Aorta (tissue), 5 donors: ENCODE data around the gene PAXIP1. TPM values are rescaled to one million over a fixed set of nuclear protein-coding genes. Genes with fewer than 3 reads are reported as not detected.
"Not testable (repeated sequence)": the region's sequence is repeated elsewhere in the genome, so short reads cannot be mapped to it uniquely, and the experiment has no call there.

Source experiments
- ATAC-seq: fragments of 200-7000 bp; cut with Tn5 transposase; one replicate; pipeline ENCODE4 v1.9.1; 2022; ENCODE audit warnings: moderate library complexity; ENCODE audit not compliant: low FRiP score
- DNase-seq, 2 donors: peaks; one replicate each; pipeline ENCODE4 v3.0.0-alpha.2; 2020
- H3K27ac ChIP-seq, 2 donors: one replicate each; pipeline ENCODE4 v1.5.1; 2013; ENCODE audit warnings: low read length in 2 of 2, mild to moderate bottlenecking in 2 of 2, moderate library complexity in 2 of 2, control low read depth in 1 of 2, inconsistent platforms in 1 of 2, low read depth in 1 of 2
- H3K27me3 ChIP-seq, 2 donors: one replicate each; pipeline ENCODE4 v1.6.1; 2013; ENCODE audit warnings: control low read depth in 1 of 2, low read length in 1 of 2, mild to moderate bottlenecking in 1 of 2, moderate library complexity in 1 of 2; ENCODE audit not compliant: insufficient read depth in 2 of 2, control insufficient read depth in 1 of 2
- H3K36me3 ChIP-seq, 2 donors: one replicate each; pipeline ENCODE4 v1.6.1; 2013; ENCODE audit warnings: control low read depth in 1 of 2, low read length in 1 of 2, mild to moderate bottlenecking in 1 of 2; ENCODE audit not compliant: insufficient read depth in 2 of 2, control insufficient read depth in 1 of 2
- H3K4me1 ChIP-seq, 2 donors: one replicate each; pipeline ENCODE4 v1.6.1; 2013; ENCODE audit warnings: low read length in 2 of 2, control low read depth in 1 of 2, mild to moderate bottlenecking in 1 of 2, moderate library complexity in 1 of 2; ENCODE audit not compliant: insufficient read depth in 2 of 2, control insufficient read depth in 1 of 2
- H3K4me3 ChIP-seq, 2 donors: one replicate each; pipeline ENCODE4 v1.5.1; 2013; ENCODE audit warnings: low read length in 2 of 2, control low read depth in 1 of 2, mild to moderate bottlenecking in 1 of 2
- H3K9me3 ChIP-seq: one replicate; pipeline ENCODE4 v1.6.1; 2013; ENCODE audit warnings: mild to moderate bottlenecking, low read length; ENCODE audit not compliant: control insufficient read depth
- WGBS, 2 donors: extraction: QIAGEN DNeasy Blood & Tissue Kit; methylation state at CpG; one replicate each; pipeline ENCODE4 v1.1.7; 2013; 5-methylcytosine and 5-hydroxymethylcytosine counted together
- intact Hi-C, 2 donors: fragments of 100-400 bp; cut with DNase I; formaldehyde crosslinking; loops; one replicate each; pipeline versions ENCODE4 v1.14.2 to v1.15.0; 2022
- polyA plus RNA-seq, 2 donors: library from polyadenylated mRNA; stranded (reverse); fragments of 200-250 nt; gene quantifications; one replicate each; pipeline ENCODE4 v1.2.3, GENCODE V29; 2013
- total RNA-seq, 2 donors: library from RNA; stranded (reverse); fragmentation: NEBNext Ultra II Directional; extraction: Animal tissue kit (Norgen Biotek cat#: 25700); gene quantifications; one replicate each; pipeline ENCODE4 v1.2.1, GENCODE V29; 2021
- donor health status: healthy with polysubstance abuse.
- donor health status: Bipolar disorder and iron deficiency.
- donor health status: DM: no; HTN: no; CAD: no.
- donor health status: DM: no; HTN: no; CAD: no.
- donor health status: DM: yes; HTN: yes; CAD: no.

Gene PAXIP1
- total and polyA plus RNA-seq, 4 donors, result 3.4 to 12.2 (median 5.4) TPM

- ATAC-seq (no peak), DNase-seq (no peak)
- H3K27me3 ChIP-seq, result no peaks in the 10 kb centered on the region
- WGBS, 2 donors, result 56 to 63% methylated on average over 9 of the region's 9 CpGs
- H3K4me3 ChIP-seq, result no peak overlapping the region
- peaks cover 0 to 4% of the 10 kb centered on the region in 2 donors for H3K36me3 ChIP-seq
- no peak overlapping the region for H3K27ac ChIP-seq
- H3K9me3 ChIP-seq, result no peaks in the 10 kb centered on the region
- intact Hi-C loops, result no loop called here
- H3K4me1 ChIP-seq, result no peaks in the 10 kb centered on the region
These were observed 59.0 kb downstream of the PAXIP1 start for GRCh38 chr7:154943906-154944305.

- Histone ChIP-seq H3K9me3 (no peaks in the 10 kb centered on the region), H3K4me1 (no peaks in the 10 kb centered on the region), H3K27me3 (no peaks in the 10 kb centered on the region), H3K36me3 (peaks cover 0 to 4% of the 10 kb centered on the region in 2 donors), H3K4me3 (no peak overlapping the region), H3K27ac (no peak overlapping the region)
- DNase-seq, result no peak
- WGBS, 2 donors, result 72 to 76% methylated on average over 2 of the region's 2 CpGs
- intact Hi-C loops, result no loop called here
- ATAC-seq, result no peak
These were observed 60.2 kb downstream of the PAXIP1 start for GRCh38 chr7:154942691-154943090.

- Histone ChIP-seq H3K27ac (no peak overlapping the region), H3K36me3 (no peaks in the 10 kb centered on the region), H3K27me3 (no peaks in the 10 kb centered on the region), H3K4me3 (no peak overlapping the region), H3K9me3 (no peaks in the 10 kb centered on the region), H3K4me1 (no peaks in the 10 kb centered on the region)
- no peak for DNase-seq
- no peak for ATAC-seq
- 74 to 76% methylated on average over 1 of the region's 1 CpG for WGBS, 2 donors
- intact Hi-C loops, result no loop called here
These were observed 65.1 kb downstream of the PAXIP1 start for GRCh38 chr7:154937837-154938236.

- H3K27ac ChIP-seq, H3K4me3 ChIP-seq, H3K27me3 ChIP-seq, ATAC-seq, H3K4me1 ChIP-seq, DNase-seq, intact Hi-C loops, H3K36me3 ChIP-seq, H3K9me3 ChIP-seq: not testable (repeated sequence)
- 94 to 96% methylated on average over 5 of the region's 5 CpGs for WGBS, 2 donors
These were observed 68.5 kb downstream of the PAXIP1 start for GRCh38 chr7:154934353-154934952.

GRCh38 chr7:154931906-154932305 lies 71.0 kb downstream of the PAXIP1 start:
- H3K27me3 ChIP-seq, result no peaks in the 10 kb centered on the region
- DNase-seq, result no peak
- no peak overlapping the region for H3K27ac ChIP-seq
- H3K4me3 ChIP-seq, result no peak overlapping the region
- no peaks in the 10 kb centered on the region for H3K4me1 ChIP-seq
- 91 to 93% methylated on average over 2 of the region's 2 CpGs for WGBS, 2 donors
- H3K36me3 ChIP-seq, result no peaks in the 10 kb centered on the region
- no peak for ATAC-seq
- intact Hi-C loops, result no loop called here
- H3K9me3 ChIP-seq, result no peaks in the 10 kb centered on the region

DNA sequence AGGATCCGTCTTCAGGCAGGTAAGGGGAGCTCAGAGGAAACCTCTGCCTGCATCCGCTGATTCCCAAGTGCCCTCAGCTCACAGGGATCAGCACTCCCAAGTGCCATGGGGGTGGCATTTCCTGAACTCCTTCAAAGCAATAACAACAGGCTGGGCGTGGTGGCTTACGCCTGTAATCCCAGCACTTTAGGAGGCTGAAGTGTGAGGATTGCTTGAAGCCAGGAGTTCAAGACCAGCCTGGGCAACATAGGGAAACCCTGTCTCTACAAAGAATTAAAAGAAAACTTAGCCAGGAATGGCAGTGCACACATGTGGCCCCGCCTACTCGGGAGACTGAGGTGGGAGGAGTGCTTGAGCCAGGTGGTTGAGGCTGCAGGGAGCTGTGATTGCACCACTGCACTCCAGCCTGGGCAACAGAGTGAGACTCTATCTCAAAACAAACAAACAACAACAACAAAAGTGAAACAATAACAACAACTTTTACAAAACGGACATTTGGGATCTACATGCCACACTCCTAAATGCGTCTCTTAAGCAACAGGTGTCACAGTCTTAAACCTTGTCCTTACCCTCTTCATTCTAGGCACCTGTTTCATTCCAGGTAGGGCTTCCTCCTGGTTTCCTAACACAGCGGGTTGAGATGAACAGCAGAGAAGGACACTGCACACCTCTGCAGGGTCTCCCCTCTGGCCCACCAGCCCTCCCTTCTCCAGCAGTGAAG lies 73.8 kb downstream of the PAXIP1 start:
- ATAC-seq, result peak; percentile 45
- Histone ChIP-seq H3K9me3 (no peaks in the 10 kb centered on the region), H3K27ac (peak overlapping the region in 1 of 2 donors; percentile 95), H3K36me3 (no peaks in the 10 kb centered on the region), H3K27me3 (no peaks in the 10 kb centered on the region), H3K4me3 (peak overlapping the region; percentile 71 to 85), H3K4me1 (no peaks in the 10 kb centered on the region)
- intact Hi-C loops, result loop anchor here (2.0 to 10.0 kb wide), 5 partner anchors 73 to 418 kb away; partner anchors contain the start of gene PAXIP1 (in 2 of the 2)
- DNase-seq, result no peak
- 70 to 72% methylated on average over 9 of the region's 9 CpGs for WGBS, 2 donors

DNA sequence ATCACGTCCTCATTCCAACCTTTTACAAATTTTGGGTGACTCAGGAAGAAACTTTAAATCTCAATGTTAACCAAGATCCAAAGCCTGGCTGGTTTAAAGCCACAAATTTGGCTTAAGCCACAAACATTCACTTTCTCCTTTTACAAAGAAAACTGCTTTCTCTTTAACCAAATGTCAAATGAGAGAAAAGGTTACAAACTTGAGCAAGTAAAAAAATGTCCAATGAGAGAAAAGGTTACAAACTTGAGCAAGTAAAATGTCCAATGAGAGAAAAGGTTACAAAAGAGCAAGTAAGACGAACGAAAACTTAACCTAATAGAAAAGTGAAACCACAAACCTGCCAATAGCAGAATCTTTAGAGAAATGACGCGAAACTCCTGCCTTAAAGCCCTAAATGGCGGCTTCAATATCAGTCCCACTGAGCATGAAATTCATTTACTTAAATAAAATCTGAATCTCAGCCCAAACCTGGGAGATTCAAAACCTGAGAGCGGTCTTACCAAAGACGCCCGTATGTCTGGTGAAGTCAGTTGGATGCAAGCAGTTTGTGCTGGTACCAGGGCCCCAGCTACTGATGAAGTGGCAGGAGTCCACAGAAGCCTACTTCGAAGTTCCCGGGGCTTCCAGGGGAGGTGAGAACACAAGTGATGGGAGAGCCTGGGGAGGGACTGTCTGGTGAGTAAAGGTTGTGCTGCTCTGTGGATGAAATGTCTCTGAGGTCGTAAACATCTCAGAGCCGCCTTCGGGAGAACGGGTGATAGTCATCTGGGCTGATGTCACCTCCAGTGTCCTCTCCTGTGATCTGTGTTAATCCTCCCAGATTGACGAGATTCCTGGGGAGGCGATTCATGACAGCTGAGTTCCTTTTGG lies 74.6 kb downstream of the PAXIP1 start:
- WGBS, 2 donors, result 12 to 13% methylated on average over 17 of the region's 17 CpGs
- Histone ChIP-seq H3K27me3 (no peaks in the 10 kb centered on the region), H3K9me3 (no peaks in the 10 kb centered on the region), H3K4me3 (peak overlapping the region; percentile 71 to 85), H3K27ac (peak overlapping the region; percentile 51 to 95), H3K4me1 (no peaks in the 10 kb centered on the region), H3K36me3 (no peaks in the 10 kb centered on the region)
- DNase-seq (no peak), ATAC-seq (peak; percentile 91)
- intact Hi-C loops, result loop anchor here (2.0 to 10.0 kb wide), 5 partner anchors 74 to 419 kb away; partner anchors contain the start of gene PAXIP1 (in 2 of the 2)

- peak in 1 of 2 donors; percentile 81 for DNase-seq
- H3K4me3 ChIP-seq, result peak overlapping the region; percentile 71 to 83
- peak; percentile 90 for ATAC-seq
- no peaks in the 10 kb centered on the region for H3K4me1 ChIP-seq
- intact Hi-C loops, result loop anchor here (2.0 to 10.0 kb wide), 5 partner anchors 75 to 420 kb away; partner anchors contain the start of gene PAXIP1 (in 2 of the 2)
- 1 to 2% methylated on average over 5 of the region's 5 CpGs for WGBS, 2 donors
- no peaks in the 10 kb centered on the region for H3K9me3 ChIP-seq
- peak overlapping the region; percentile 9 to 90 for H3K27ac ChIP-seq
- no peaks in the 10 kb centered on the region for H3K36me3 ChIP-seq
- no peaks in the 10 kb centered on the region for H3K27me3 ChIP-seq
These were observed 75.2 kb downstream of the PAXIP1 start for GRCh38 chr7:154927624-154928125.
